Thyroid gland (tissue), 4 donors: ENCODE data around the gene CTCF. TPM values are rescaled to one million over a fixed set of nuclear protein-coding genes. Genes with fewer than 3 reads are reported as not detected.

Experiments used
- DNase-seq, 2 donors: peaks; one replicate each; pipeline ENCODE4 v3.0.0-alpha.2; 2019
- H3K27ac ChIP-seq, 3 donors: fragments of 200-600 bp; sonication (generic); 1 replicate in 2 of 3; 2 replicates in 1 of 3; pipeline ENCODE4 v1.5.1; 2016 to 2019; ENCODE audit warnings: mild to moderate bottlenecking in 1 of 3, moderate library complexity in 1 of 3
- H3K27me3 ChIP-seq: fragments of 200-600 bp; sonication (generic); one replicate; pipeline ENCODE4 v1.5.1; 2019
- H3K36me3 ChIP-seq, 2 donors: fragments of 200-600 bp; sonication (generic); one replicate each; pipeline ENCODE4 v1.5.1; 2016 to 2019
- H3K4me1 ChIP-seq, 2 donors: fragments of 200-600 bp; sonication (generic); one replicate each; pipeline ENCODE4 v1.5.1; 2017 to 2019
- H3K4me3 ChIP-seq, 3 donors: fragments of 200-600 bp; sonication (generic); replicated peaks in 1 of 3; 1 replicate in 2 of 3; 2 replicates in 1 of 3; pipeline ENCODE4 v1.5.1; 2016; ENCODE audit warnings: mild to moderate bottlenecking in 1 of 3
- H3K9me3 ChIP-seq: fragments of 200-600 bp; sonication (generic); one replicate; pipeline ENCODE4 v1.5.1; 2017
- CTCF ChIP-seq, 6 experiments: fragments of 200-600 bp in 3 of 6; fragments of 450-650 bp in 3 of 6; sonication (generic) in 3 of 6; IDR thresholded peaks; one replicate each; pipeline ENCODE4 v1.5.1; 2016 to 2019; ENCODE audit warnings: antibody characterized with exemption in 6 of 6, mild to moderate bottlenecking in 2 of 6, inconsistent platforms in 1 of 6, moderate library complexity in 1 of 6
- POLR2A ChIP-seq, 2 donors: fragments of 450-650 bp; IDR thresholded peaks; one replicate each; pipeline ENCODE4 v1.6.1; 2017; ENCODE audit warnings: antibody characterized with exemption in 2 of 2, mild to moderate bottlenecking in 2 of 2, moderate library complexity in 1 of 2
- WGBS, 2 donors: methylation state at CpG; one replicate each; pipeline ENCODE4 v1.1.5; 2017; 5-methylcytosine and 5-hydroxymethylcytosine counted together
- intact Hi-C: fragments of 100-400 bp; cut with DNase I; formaldehyde crosslinking; loops from one replicate; pipeline ENCODE4 v1.15.1; 2023
- total RNA-seq, 4 donors: library from RNA; depleted of rRNA; stranded (reverse); fragments of >200 nt; gene quantifications; one replicate each; pipeline ENCODE4 v1.2.3, GENCODE V29; 2016

The CTCF gene
- total RNA-seq, 4 donors from 2014 or later: 37.2 to 52.1 (median 47.2) TPM

- Histone ChIP-seq H3K9me3 (no peaks in the 10 kb centered on the region), H3K4me3 (no peak overlapping the region), H3K36me3 (no peaks in the 10 kb centered on the region), H3K4me1 (peaks cover 0 to 9% of the 10 kb centered on the region in 2 donors), H3K27ac (no peak overlapping the region), H3K27me3 (no peaks in the 10 kb centered on the region)
- TF ChIP-seq CTCF (IDR thresholded peaks at IDR 0.05) (no peak), POLR2A (IDR thresholded peaks at IDR 0.05) (no peak)
- 79 to 81% methylated on average over 6 to 11 of the region's 11 CpGs for WGBS, 2 donors
- DNase-seq: no peak
- intact Hi-C loops: no loop called here
These were observed 44.5 kb upstream of the CTCF start for GRCh38 chr16:67517661-67518423.

- H3K27me3 ChIP-seq: no peaks in the 10 kb centered on the region
- WGBS, 2 donors: 87 to 91% methylated on average over 8 of the region's 8 CpGs
- H3K27ac ChIP-seq: no peak overlapping the region
- no peaks in the 10 kb centered on the region for H3K9me3 ChIP-seq
- DNase-seq: no peak
- H3K36me3 ChIP-seq: no peaks in the 10 kb centered on the region
- intact Hi-C loops: no loop called here
- H3K4me1 ChIP-seq: peaks cover 0 to 9% of the 10 kb centered on the region in 2 donors
- no peak overlapping the region for H3K4me3 ChIP-seq
- TF ChIP-seq POLR2A (IDR thresholded peaks at IDR 0.05) (no peak), CTCF (IDR thresholded peaks at IDR 0.05) (no peak)
These were observed 43.6 kb upstream of the CTCF start for GRCh38 chr16:67518676-67519075.

- no peak for TF ChIP-seq CTCF (IDR thresholded peaks at IDR 0.05)
- no peak for TF ChIP-seq POLR2A (IDR thresholded peaks at IDR 0.05)
- Histone ChIP-seq H3K27me3 (no peaks in the 10 kb centered on the region), H3K27ac (no peak overlapping the region), H3K9me3 (no peaks in the 10 kb centered on the region), H3K4me1 (peaks cover 0 to 9% of the 10 kb centered on the region in 2 donors), H3K4me3 (no peak overlapping the region), H3K36me3 (no peaks in the 10 kb centered on the region)
- 71 to 85% methylated on average over 4 of the region's 4 CpGs for WGBS, 2 donors
- intact Hi-C loops: no loop called here
- no peak for DNase-seq
These were observed 43.1 kb upstream of the CTCF start for GRCh38 chr16:67519242-67519641.

GRCh38 chr16:67521095-67521804 lies 41.1 kb upstream of the CTCF start:
- DNase-seq: peak; percentile 94 to 96
- intact Hi-C loops: no loop called here
- no peaks in the 10 kb centered on the region for H3K27me3 ChIP-seq
- peaks cover 0 to 4% of the 10 kb centered on the region in 2 donors for H3K4me1 ChIP-seq
- no peaks in the 10 kb centered on the region for H3K9me3 ChIP-seq
- H3K36me3 ChIP-seq: no peaks in the 10 kb centered on the region
- peak overlapping the region in 1 of 3 donors; percentile 29 for H3K4me3 ChIP-seq
- 4% methylated on average over 3 to 23 of the region's 25 CpGs for WGBS, 2 donors
- peak in 1 of 2 donors; percentile 47 for TF ChIP-seq POLR2A (IDR thresholded peaks at IDR 0.05)
- TF ChIP-seq CTCF (IDR thresholded peaks at IDR 0.05): peak; percentile 56 to 98 (median 87)
- peak overlapping the region; percentile 84 to 89 (median 88) for H3K27ac ChIP-seq
